CD4-positive, alpha-beta T cell treated with Interferon gamma for 1 hour (primary cell): ENCODE measurements around the gene GPRIN2.
"Not testable (repeated sequence)": the region's sequence is repeated elsewhere in the genome, so short reads cannot be mapped to it uniquely, and the experiment has no call there.

Source experiments
- DNase-seq: peaks from one replicate; pipeline ENCODE4 v3.0.0-alpha.2; 2020

GPRIN2 gene

DNA sequence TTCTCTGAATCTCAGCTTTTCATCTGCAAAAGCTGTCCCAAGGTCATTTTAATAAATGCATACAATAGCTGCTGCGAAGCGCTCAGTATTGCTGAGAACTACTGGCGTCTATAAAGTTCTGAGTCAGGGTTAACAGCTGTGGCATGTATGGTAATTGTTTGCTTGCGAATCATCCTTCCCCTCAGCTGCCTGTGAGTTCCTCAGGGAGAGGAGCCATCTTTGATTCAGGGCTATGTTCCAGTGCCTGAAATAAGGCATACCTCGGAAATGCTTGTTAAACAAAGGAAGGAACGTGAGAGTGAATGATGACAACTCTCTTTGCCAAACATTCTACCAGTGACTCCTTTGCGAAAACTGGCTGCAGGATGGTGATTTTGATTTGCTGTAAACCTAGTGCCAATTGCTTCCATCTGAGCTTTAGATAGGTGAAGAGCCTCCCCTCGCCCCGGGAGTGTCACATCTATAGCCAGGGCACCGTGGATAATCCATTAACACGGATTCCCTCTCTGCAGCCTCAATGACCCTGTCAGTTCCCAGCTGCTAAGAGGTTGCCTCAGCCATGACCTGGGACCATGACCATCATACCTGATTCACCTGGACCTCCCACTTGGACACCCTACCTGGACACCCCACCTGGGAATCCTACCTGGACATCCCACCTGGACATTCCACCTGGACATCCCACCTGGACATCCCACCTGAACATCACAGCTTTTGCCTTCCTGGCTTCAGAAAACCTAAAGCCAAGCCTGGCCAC is 39.6 kb downstream of the GPRIN2 start:
- no peak for DNase-seq

DNA sequence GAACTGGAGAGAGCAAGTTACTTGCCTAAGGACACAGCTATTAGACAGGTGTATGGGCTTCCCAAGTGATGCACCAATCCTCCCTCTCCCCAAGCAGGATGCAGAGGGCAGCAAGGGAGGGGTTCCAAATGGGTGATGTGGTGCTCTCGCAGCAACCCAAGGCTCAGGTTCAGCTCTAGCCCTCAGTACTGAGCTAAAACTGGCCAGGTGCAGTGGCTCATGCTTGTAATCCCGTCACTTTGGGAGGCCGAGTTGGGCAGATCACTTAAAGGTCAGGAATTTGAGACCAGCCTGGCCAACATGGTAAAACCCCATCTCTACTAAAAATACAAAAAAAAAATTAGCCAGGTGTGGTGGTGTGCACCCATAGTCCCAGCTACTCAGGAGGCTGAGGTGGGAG is 40.7 kb downstream of the GPRIN2 start:
- DNase-seq, result no peak

DNA sequence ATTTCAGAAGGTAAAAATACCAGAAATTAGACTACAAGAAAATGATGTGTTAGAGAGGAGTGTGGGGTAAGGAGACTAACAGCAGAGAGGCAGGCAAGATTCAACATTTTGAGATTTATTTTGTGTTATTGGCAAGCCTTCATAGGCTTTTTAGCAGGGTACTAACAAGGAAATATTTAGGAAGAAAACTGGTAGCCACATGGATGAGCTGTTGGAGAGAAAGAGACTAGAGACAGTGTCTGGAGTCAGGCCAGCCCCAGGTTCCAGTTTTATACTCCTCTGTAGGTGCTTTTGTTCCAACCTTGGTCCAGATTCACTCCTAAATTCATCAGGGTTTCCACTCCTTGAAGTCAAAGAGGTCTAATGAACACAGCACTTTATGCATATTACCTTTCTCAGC is 41.1 kb downstream of the GPRIN2 start:
- DNase-seq, result no peak

DNA sequence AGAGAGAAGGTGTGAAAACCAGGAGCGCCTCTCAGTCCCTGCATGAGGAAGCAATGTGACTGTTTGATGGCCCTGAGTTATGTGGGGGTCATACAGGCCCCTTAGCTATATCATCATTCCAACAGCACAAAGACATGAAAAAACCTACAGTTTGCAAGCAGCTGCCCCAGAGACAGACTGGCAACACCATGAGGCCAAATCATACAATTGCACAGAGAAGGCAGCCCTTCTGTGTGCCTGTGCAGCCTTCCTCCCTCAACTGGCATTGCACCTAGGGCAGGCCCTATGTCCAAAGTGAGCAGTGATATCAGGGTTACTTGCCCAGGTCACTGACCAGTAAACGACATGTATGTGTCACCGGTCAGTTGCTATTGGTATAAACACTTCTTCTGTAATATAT is 41.6 kb downstream of the GPRIN2 start:
- DNase-seq, result no peak

DNA sequence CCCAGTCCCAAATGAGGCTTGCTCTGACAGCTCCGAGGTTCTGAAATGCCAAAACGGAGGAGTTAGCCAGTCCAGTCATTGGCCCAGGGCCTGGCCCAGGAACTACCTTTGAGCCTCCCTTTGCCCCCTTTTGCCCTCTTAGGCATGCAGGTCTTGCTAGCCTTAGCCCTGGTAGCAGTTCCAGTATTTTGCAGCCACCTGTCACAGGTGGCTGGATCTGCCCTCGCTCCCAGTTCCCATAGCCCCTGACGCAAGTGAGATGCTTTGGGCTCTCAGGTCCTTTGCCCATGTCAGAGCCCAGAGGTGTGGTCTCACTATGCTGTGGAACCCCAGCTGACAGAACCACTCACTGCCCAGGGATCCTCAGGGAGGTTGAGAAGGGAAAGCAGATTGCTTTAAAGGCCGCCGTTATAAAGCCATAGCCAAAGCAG is 42.0 kb downstream of the GPRIN2 start:
- no peak for DNase-seq

DNA sequence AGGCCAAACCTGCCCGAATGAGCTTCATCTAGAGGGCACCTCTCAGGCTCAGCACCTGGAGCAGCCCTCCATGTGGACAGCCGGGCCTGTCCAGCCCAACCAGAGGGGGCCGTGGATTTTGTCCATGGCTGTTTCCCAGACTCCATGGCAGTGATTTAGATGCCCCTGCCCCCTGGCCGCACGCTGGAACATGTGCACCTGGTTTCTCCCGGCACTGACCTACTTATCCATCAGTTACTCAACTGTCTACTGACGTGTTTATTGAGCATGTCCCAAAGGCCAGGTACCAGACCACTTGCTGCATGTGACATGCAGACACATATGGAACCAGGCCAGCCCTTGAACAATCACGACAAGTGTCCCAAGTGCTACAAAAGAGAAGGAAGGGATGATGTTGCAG is 43.1 kb downstream of the GPRIN2 start:
- not testable (repeated sequence) for DNase-seq

DNA sequence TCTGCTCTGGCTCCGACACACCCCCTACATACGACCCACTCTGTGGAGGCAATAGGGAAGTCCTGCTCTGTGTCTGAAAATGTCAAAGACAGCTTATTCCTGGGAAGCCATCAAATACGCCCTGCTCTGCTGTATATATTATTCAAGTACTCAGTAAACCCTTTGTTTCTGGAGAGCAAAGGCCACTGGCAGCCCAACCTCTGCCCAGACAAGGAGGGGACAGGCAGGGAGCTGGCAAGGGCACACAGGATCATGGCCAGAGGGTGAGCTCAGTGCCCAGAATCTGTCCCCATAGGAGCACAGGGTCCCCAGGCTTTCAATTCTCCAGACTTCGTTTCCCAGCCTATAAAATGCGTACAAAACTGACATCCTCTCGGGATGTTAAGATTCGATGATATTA is 43.7 kb downstream of the GPRIN2 start:
- not testable (repeated sequence) for DNase-seq

DNA sequence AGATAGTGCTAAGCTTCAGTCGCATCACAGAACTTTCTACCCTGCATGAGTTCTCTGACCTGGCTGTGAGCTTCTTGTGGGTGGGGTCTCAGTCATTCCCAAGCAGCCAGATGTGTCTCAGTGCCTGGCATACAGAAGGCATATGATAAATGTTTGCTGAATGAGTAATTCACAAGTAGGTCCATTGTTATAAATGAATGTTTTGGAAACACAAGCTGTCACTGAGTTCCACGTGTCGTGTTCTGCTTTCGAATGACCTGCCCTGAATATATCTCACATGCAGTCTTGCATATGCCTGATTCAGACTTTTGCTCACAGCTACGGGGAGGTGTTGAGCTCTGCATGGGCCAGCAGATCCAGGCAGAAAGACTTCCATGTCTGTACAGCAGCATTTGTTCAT is 44.5 kb downstream of the GPRIN2 start:
- DNase-seq, result not testable (repeated sequence)
